OCI-LY3 (cell line): ENCODE data around the gene MAD1L1.

ENCODE experiments used
- H2AFZ ChIP-seq: fragments of 200-600, 300-600 bp; shearing (Covaris generic); 2 replicates; pipeline ENCODE4 v1.6.0; 2014; ENCODE audit warnings: antibody characterized with exemption, low read depth, low read length
- H3K27ac ChIP-seq: fragments of 200-600, 300-600 bp; sonication (generic); 2 replicates; pipeline ENCODE4 v1.5.1; 2014; ENCODE audit warnings: mild to moderate bottlenecking, low read length, moderate library complexity, mixed read lengths
- H3K27me3 ChIP-seq: fragments of 200-600, 300-600 bp; sonication (generic); 2 replicates; pipeline ENCODE4 v1.6.1; 2014; ENCODE audit warnings: low read depth, low read length, mixed read lengths
- H3K36me3 ChIP-seq: fragments of 200-600, 300-600 bp; sonication (generic); replicated peaks from 2 replicates; pipeline ENCODE3; 2014; ENCODE audit warnings: low read depth, low read length, mixed read lengths
- H3K4me1 ChIP-seq: fragments of 300-600, 200-600 bp; sonication (generic); 2 replicates; pipeline ENCODE4 v1.6.1; 2014; ENCODE audit warnings: low read length, mixed read lengths
- H3K4me2 ChIP-seq: fragments of 200-600, 300-600 bp; sonication (generic); 2 replicates; pipeline ENCODE4 v1.6.1; 2014; ENCODE audit warnings: low read length, mixed read lengths
- H3K4me3 ChIP-seq: fragments of 300-600, 200-600 bp; sonication (generic); 2 replicates; pipeline ENCODE4 v1.5.1; 2014; ENCODE audit warnings: antibody characterized with exemption, mild to moderate bottlenecking, low read length, moderate library complexity
- H3K79me2 ChIP-seq: fragments of 300-600, 200-600 bp; shearing (Covaris generic); 2 replicates; pipeline ENCODE4 v1.6.1; 2014; ENCODE audit warnings: mild to moderate bottlenecking, low read length, mixed read lengths
- H3K9ac ChIP-seq: fragments of 300-600, 200-600 bp; shearing (Covaris generic); 2 replicates; pipeline ENCODE4 v1.6.0; 2014; ENCODE audit warnings: mild to moderate bottlenecking, low read length, moderate library complexity
- H3K9me3 ChIP-seq: fragments of 200-600, 300-600 bp; shearing (Covaris generic); 2 replicates; pipeline ENCODE4 v1.6.1; 2014; ENCODE audit warnings: low read length, mixed read lengths; ENCODE audit not compliant: insufficient read depth
- H4K20me1 ChIP-seq: fragments of 200-600, 300-600 bp; sonication (generic); 2 replicates; pipeline ENCODE4 v1.6.1; 2016; ENCODE audit warnings: low read length, mixed read lengths; ENCODE audit not compliant: insufficient read depth
- EZH2phosphoT487 ChIP-seq: fragments of 200-600 bp; shearing (Covaris generic); IDR thresholded peaks from 2 replicates; pipeline ENCODE4 v1.6.1; 2018; ENCODE audit warnings: antibody characterized with exemption, mixed run types, low read depth
- TF ChIP-seq, protein P1 (sequence below): fragments of 200-600, 300-600 bp; sonication (generic); IDR thresholded peaks from 2 replicates; pipeline ENCODE4 v1.5.1; 2014; ENCODE audit warnings: antibody characterized with exemption, low read length, low read depth

The MAD1L1 gene

DNA sequence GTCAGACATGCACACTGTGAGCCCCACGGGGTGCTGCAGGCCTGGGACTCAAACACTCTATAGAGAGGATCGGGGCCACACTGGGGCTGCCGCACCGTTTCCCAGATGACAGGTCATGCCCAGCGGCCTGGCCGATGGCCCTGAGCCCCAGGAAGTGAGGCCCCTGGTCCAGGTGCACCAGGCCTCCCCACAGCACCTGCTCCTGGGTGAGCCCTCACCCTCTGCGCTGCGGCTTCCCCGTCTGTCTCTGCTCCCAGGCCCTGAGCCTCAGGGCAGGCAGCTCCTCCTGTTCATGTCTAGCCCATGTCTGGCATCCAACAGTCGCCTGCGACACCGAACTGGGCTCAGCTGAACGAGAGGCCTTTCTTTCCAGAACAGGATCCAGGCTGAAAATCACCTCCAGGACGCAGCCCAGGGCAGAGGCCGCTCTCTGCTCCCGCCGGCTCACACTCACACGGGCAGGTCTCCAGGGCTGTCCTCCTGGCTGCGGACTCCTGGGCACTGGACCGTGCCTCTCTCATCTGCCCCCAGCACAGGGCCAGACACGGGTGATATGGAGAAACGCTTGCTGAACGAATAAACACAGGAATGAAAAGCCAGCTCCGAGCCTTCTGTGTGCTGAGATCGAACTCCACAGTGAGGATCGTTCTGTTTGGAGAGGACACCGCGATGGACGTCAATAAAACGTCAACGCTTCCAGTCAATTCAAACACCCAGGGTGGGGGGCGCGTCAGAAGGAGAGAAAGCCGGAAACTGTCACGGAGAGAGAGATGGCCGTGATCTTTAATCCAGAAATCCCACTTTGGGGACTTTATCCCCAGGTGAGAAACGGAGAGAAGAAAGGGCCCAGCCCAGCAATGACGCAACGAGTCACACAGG is 360.3 kb downstream of the MAD1L1 start:
- no peaks in the 10 kb centered on the region for H3K27me3 ChIP-seq
- H3K4me1 ChIP-seq: no peaks in the 10 kb centered on the region
- TF ChIP-seq, protein P1, sequence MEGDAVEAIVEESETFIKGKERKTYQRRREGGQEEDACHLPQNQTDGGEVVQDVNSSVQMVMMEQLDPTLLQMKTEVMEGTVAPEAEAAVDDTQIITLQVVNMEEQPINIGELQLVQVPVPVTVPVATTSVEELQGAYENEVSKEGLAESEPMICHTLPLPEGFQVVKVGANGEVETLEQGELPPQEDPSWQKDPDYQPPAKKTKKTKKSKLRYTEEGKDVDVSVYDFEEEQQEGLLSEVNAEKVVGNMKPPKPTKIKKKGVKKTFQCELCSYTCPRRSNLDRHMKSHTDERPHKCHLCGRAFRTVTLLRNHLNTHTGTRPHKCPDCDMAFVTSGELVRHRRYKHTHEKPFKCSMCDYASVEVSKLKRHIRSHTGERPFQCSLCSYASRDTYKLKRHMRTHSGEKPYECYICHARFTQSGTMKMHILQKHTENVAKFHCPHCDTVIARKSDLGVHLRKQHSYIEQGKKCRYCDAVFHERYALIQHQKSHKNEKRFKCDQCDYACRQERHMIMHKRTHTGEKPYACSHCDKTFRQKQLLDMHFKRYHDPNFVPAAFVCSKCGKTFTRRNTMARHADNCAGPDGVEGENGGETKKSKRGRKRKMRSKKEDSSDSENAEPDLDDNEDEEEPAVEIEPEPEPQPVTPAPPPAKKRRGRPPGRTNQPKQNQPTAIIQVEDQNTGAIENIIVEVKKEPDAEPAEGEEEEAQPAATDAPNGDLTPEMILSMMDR: no peak
- TF ChIP-seq EZH2phosphoT487: no peak
- H3K79me2 ChIP-seq: no peaks in the 10 kb centered on the region
- H4K20me1 ChIP-seq: no peaks in the 10 kb centered on the region
- H3K4me2 ChIP-seq: no peak overlapping the region
- H3K4me3 ChIP-seq: no peak overlapping the region
- H3K9ac ChIP-seq: no peak overlapping the region
- H3K9me3 ChIP-seq: no peaks in the 10 kb centered on the region
- peaks cover 4% of the 10 kb centered on the region for H3K36me3 ChIP-seq
- H3K27ac ChIP-seq: no peak overlapping the region
- H2AFZ ChIP-seq: no peak overlapping the region

DNA sequence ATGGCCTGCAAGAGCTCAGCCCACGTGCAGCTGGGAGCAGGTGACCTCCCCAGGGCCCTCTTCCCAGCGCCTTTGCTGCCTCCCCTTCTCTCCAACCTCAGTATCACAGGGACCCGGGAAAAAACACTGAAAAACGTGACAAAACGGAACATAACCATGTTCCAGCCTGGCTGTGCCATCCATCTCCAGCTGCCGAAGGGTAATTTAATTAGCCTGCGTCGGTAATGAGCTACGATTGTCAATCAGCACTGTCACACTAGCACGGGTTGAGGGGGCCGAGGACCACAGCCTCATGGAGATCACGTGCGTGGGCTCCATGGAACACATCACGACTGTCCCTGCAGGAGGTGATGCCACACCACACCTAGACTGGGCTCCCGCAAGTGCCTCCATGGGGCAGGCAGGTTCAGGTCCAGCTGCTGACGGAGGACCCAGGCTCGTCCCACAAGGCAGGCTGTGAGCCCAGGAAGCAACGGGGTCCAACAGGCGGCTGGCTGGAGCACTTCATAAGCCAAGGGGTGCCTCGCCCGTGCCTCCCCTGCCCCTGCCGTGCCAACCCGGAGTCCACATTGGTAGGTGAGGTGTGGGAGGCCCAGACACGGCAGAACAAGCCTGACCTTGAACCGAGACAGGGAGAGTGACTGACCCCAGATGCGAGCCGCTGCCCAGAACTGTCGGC is 363.2 kb downstream of the MAD1L1 start:
- H3K4me2 ChIP-seq: no peak overlapping the region
- H3K4me1 ChIP-seq: no peaks in the 10 kb centered on the region
- H3K36me3 ChIP-seq: peaks cover 4% of the 10 kb centered on the region
- TF ChIP-seq, protein P1: no peak
- TF ChIP-seq EZH2phosphoT487: no peak
- H3K9me3 ChIP-seq: no peaks in the 10 kb centered on the region
- no peaks in the 10 kb centered on the region for H3K27me3 ChIP-seq
- no peak overlapping the region for H3K9ac ChIP-seq
- H3K27ac ChIP-seq: no peak overlapping the region
- H3K4me3 ChIP-seq: no peak overlapping the region
- no peaks in the 10 kb centered on the region for H3K79me2 ChIP-seq
- H4K20me1 ChIP-seq: no peaks in the 10 kb centered on the region
- no peak overlapping the region for H2AFZ ChIP-seq

GRCh38 chr7:1868516-1869165 is 364.1 kb downstream of the MAD1L1 start:
- Histone ChIP-seq H3K4me1 (no peaks in the 10 kb centered on the region), H3K4me2 (no peak overlapping the region), H3K9me3 (no peaks in the 10 kb centered on the region), H3K36me3 (peaks cover 4% of the 10 kb centered on the region), H3K27me3 (no peaks in the 10 kb centered on the region), H3K79me2 (no peaks in the 10 kb centered on the region), H3K4me3 (no peak overlapping the region), H3K27ac (no peak overlapping the region), H3K9ac (no peak overlapping the region), H4K20me1 (no peaks in the 10 kb centered on the region), H2AFZ (no peak overlapping the region)
- TF ChIP-seq, protein P1: no peak
- no peak for TF ChIP-seq EZH2phosphoT487
